GM23248 (cell line): ENCODE data around the gene TBC1D1. TPM values are rescaled to one million over a fixed set of nuclear protein-coding genes. Genes with fewer than 3 reads are reported as not detected.

Experiments used
- DNase-seq: peaks from one replicate; pipeline ENCODE4 v3.0.0-alpha.2; 2015
- H2AFZ ChIP-seq: fragments of 200-600 bp; sonication (generic); 2 replicates; pipeline ENCODE4 v1.6.1; 2016; ENCODE audit warnings: antibody characterized with exemption
- H3F3A ChIP-seq: fragments of 200-600 bp; sonication (generic); 2 replicates; pipeline ENCODE4 v1.6.1; 2016; ENCODE audit warnings: mild to moderate bottlenecking, antibody characterized with exemption, mixed run types; ENCODE audit not compliant: insufficient read depth
- H3K27ac ChIP-seq: fragments of 200-600 bp; sonication (generic); 2 replicates; pipeline ENCODE4 v1.5.1; 2016; ENCODE audit warnings: mild to moderate bottlenecking
- H3K27me3 ChIP-seq: fragments of 200-600 bp; sonication (generic); replicated peaks from 2 replicates; pipeline ENCODE4 v1.6.1; 2016; ENCODE audit warnings: mild to moderate bottlenecking; ENCODE audit not compliant: insufficient read depth
- H3K36me3 ChIP-seq: fragments of 200-600 bp; sonication (generic); 2 replicates; pipeline ENCODE4 v1.6.1; 2016; ENCODE audit warnings: low read depth, mild to moderate bottlenecking
- H3K4me1 ChIP-seq: fragments of 200-600 bp; sonication (generic); 2 replicates; pipeline ENCODE4 v1.6.1; 2016; ENCODE audit warnings: mild to moderate bottlenecking; ENCODE audit not compliant: insufficient read depth
- H3K4me2 ChIP-seq: fragments of 200-600 bp; sonication (generic); one replicate; pipeline ENCODE4 v1.6.1; 2016; ENCODE audit warnings: mild to moderate bottlenecking; ENCODE audit not compliant: unreplicated experiment
- H3K4me3 ChIP-seq: fragments of 200-600 bp; sonication (generic); 2 replicates; pipeline ENCODE4 v1.5.1; 2016; ENCODE audit warnings: mild to moderate bottlenecking
- H3K79me2 ChIP-seq: fragments of 200-600 bp; sonication (generic); 2 replicates; pipeline ENCODE4 v1.6.1; 2016; ENCODE audit warnings: mild to moderate bottlenecking; ENCODE audit not compliant: insufficient read depth
- H3K9ac ChIP-seq: fragments of 200-600 bp; sonication (generic); 2 replicates; pipeline ENCODE4 v1.6.1; 2016; ENCODE audit warnings: mild to moderate bottlenecking
- H3K9me2 ChIP-seq: fragments of 200-600 bp; sonication (generic); 2 replicates; pipeline ENCODE4 v1.6.1; 2016; ENCODE audit warnings: mixed run types, mild to moderate bottlenecking, moderate library complexity; ENCODE audit not compliant: insufficient read depth
- H3K9me3 ChIP-seq: fragments of 200-600 bp; sonication (generic); one replicate; pipeline ENCODE4 v1.6.1; 2017; ENCODE audit warnings: low read depth
- H4K20me1 ChIP-seq: fragments of 200-600 bp; sonication (generic); 2 replicates; pipeline ENCODE4 v1.6.0; 2016; ENCODE audit not compliant: insufficient read depth
- EZH2 ChIP-seq: fragments of 200-600 bp; sonication (generic); IDR thresholded peaks from 2 replicates; pipeline ENCODE4 v1.6.1; 2018; ENCODE audit warnings: antibody characterized with exemption, mild to moderate bottlenecking; ENCODE audit not compliant: insufficient read depth, poor library complexity, severe bottlenecking
- EZH2phosphoT487 ChIP-seq: fragments of 200-600 bp; sonication (generic); IDR thresholded peaks from 2 replicates; pipeline ENCODE4 v1.6.1; 2018; ENCODE audit warnings: antibody characterized with exemption, moderate library complexity, mild to moderate bottlenecking, low read depth; ENCODE audit not compliant: insufficient read depth
- WGBS, 2 experiments: methylation state at CpG; one replicate each; pipeline ENCODE4 v1.1.6; 2015 to 2017; ENCODE audit warnings: low lambda C conversion rate in 2 of 2, low coverage in 1 of 2; ENCODE audit errors: missing lambda C conversion rate in 2 of 2; 5-methylcytosine and 5-hydroxymethylcytosine counted together
- in situ Hi-C: fragments of 300-500 bp; cut with MboI; formaldehyde crosslinking; loops from 2 replicates; pipeline ENCODE4 v1.15.0; 2020
- polyA plus RNA-seq: library from polyadenylated mRNA; unstranded; fragments of >200 nt; fragmentation: Nextera tagmentation; extraction: Ambion mirVana; gene quantifications from 2 replicates; pipeline ENCODE4 v1.2.1, GENCODE V29; 2016
- total RNA-seq: library from RNA; depleted of rRNA; stranded (reverse); fragments of >200 nt; shearing (Covaris generic); gene quantifications from 2 replicates; pipeline ENCODE4 v1.2.3, GENCODE V29; 2014

The TBC1D1 gene
- total and polyA plus RNA-seq, 2 experiments from 2014 or later: 12.4 to 34.6 TPM

GRCh38 chr4:38067499-38067898 lies 176.6 kb downstream of the TBC1D1 start:
- no peaks in the 10 kb centered on the region for H3K9me3 ChIP-seq
- in situ Hi-C loops: loop anchor here (10.0 to 25.0 kb wide), 2 partner anchors 445 to 607 kb away; no protein-coding TSS in a partner anchor
- no peaks in the 10 kb centered on the region for H3K27me3 ChIP-seq
- H3F3A ChIP-seq: no peaks in the 10 kb centered on the region
- DNase-seq: no peak
- H3K27ac ChIP-seq: no peak overlapping the region
- no peak overlapping the region for H3K4me3 ChIP-seq
- 96 to 99% methylated on average over 7 of the region's 7 CpGs for WGBS, 2 experiments
- H3K4me2 ChIP-seq: no peak overlapping the region
- H3K9ac ChIP-seq: no peak overlapping the region
- H3K9me2 ChIP-seq: no peaks in the 10 kb centered on the region
- H3K4me1 ChIP-seq: peaks cover 14% of the 10 kb centered on the region
- TF ChIP-seq EZH2phosphoT487: no peak
- no peak for TF ChIP-seq EZH2
- no peak overlapping the region for H2AFZ ChIP-seq
- H3K36me3 ChIP-seq: no peaks in the 10 kb centered on the region
- no peaks in the 10 kb centered on the region for H3K79me2 ChIP-seq
- no peaks in the 10 kb centered on the region for H4K20me1 ChIP-seq

GRCh38 chr4:38068107-38068506 lies 177.2 kb downstream of the TBC1D1 start:
- Histone ChIP-seq H3K4me2 (no peak overlapping the region), H3K9me2 (no peaks in the 10 kb centered on the region), H3F3A (no peaks in the 10 kb centered on the region), H3K9ac (no peak overlapping the region), H3K27me3 (no peaks in the 10 kb centered on the region), H3K4me3 (no peak overlapping the region), H2AFZ (no peak overlapping the region), H4K20me1 (no peaks in the 10 kb centered on the region), H3K27ac (no peak overlapping the region), H3K9me3 (no peaks in the 10 kb centered on the region), H3K4me1 (peaks cover 14% of the 10 kb centered on the region), H3K36me3 (no peaks in the 10 kb centered on the region), H3K79me2 (no peaks in the 10 kb centered on the region)
- no peak for DNase-seq
- in situ Hi-C loops: loop anchor here (10.0 to 25.0 kb wide), 2 partner anchors 444 to 607 kb away; no protein-coding TSS in a partner anchor
- no peak for TF ChIP-seq EZH2
- whole genome bisulfite sequencing, 2 experiments: 92 to 96% methylated on average over 7 of the region's 7 CpGs

- Histone ChIP-seq H3K4me1 (peaks cover 14% of the 10 kb centered on the region), H3K79me2 (no peaks in the 10 kb centered on the region), H3K9me2 (no peaks in the 10 kb centered on the region), H3K36me3 (no peaks in the 10 kb centered on the region), H3K9ac (no peak overlapping the region), H3F3A (peaks cover 9% of the 10 kb centered on the region; the same call in 1 of the 2 replicates), H3K27me3 (no peaks in the 10 kb centered on the region), H3K4me2 (no peak overlapping the region), H3K4me3 (no peak overlapping the region), H3K9me3 (no peaks in the 10 kb centered on the region), H4K20me1 (no peaks in the 10 kb centered on the region), H3K27ac (peak overlapping the region; percentile 26), H2AFZ (no peak overlapping the region)
- in situ Hi-C loops: loop anchor here (10.0 to 25.0 kb wide), 2 partner anchors 443 to 605 kb away; no protein-coding TSS in a partner anchor
- DNase-seq: peak; percentile 86
- WGBS, 2 experiments: 46 to 48% methylated on average over 6 of the region's 6 CpGs
- no peak for TF ChIP-seq EZH2
- TF ChIP-seq EZH2phosphoT487: no peak
Measured at GRCh38 chr4:38069271-38069760, 178.4 kb downstream of the TBC1D1 start.

GRCh38 chr4:38071801-38072431 lies 181.0 kb downstream of the TBC1D1 start:
- H3K9ac ChIP-seq: no peak overlapping the region
- H2AFZ ChIP-seq: no peak overlapping the region
- H3K9me3 ChIP-seq: no peaks in the 10 kb centered on the region
- no peak for TF ChIP-seq EZH2phosphoT487
- TF ChIP-seq EZH2: no peak
- H3K79me2 ChIP-seq: no peaks in the 10 kb centered on the region
- H3K36me3 ChIP-seq: no peaks in the 10 kb centered on the region
- H3K27ac ChIP-seq: no peak overlapping the region
- no peak overlapping the region for H3K4me2 ChIP-seq
- 95 to 97% methylated on average over 7 of the region's 7 CpGs for WGBS, 2 experiments
- H3K27me3 ChIP-seq: no peaks in the 10 kb centered on the region
- H4K20me1 ChIP-seq: no peaks in the 10 kb centered on the region
- DNase-seq: no peak
- H3K4me3 ChIP-seq: no peak overlapping the region
- no peaks in the 10 kb centered on the region for H3K9me2 ChIP-seq
- peaks cover 28% of the 10 kb centered on the region for H3K4me1 ChIP-seq
- H3F3A ChIP-seq: peaks cover 24% of the 10 kb centered on the region
- in situ Hi-C loops: loop anchor here (10.0 to 25.0 kb wide), 4 partner anchors 103 to 653 kb away; no protein-coding TSS in a partner anchor
